ENCODE results near the gene TSPAN7.

- TF ChIP-seq CTCF (conservative IDR thresholded peaks at IDR 0.05; ENCODE audit: low read depth, low read length): no peak
- no peak for TF ChIP-seq POLR2A (IDR thresholded peaks at IDR 0.05; ENCODE audit: low read depth, low read length)
- no peak for TF ChIP-seq RFX5 (IDR thresholded peaks at IDR 0.05; ENCODE audit: low read depth, low read length)
- TF ChIP-seq USF2 (IDR thresholded peaks at IDR 0.05; ENCODE audit: low read depth, low read length): no peak
- TF ChIP-seq RAD21 (IDR thresholded peaks at IDR 0.05; ENCODE audit: low read length): no peak
- TF ChIP-seq CEBPB (IDR thresholded peaks at IDR 0.05; ENCODE audit: low read depth, low read length): no peak
- no peak for TF ChIP-seq MAZ (IDR thresholded peaks at IDR 0.05; ENCODE audit: borderline replicate concordance, low read depth, low read length)
- TF ChIP-seq ELK1 (IDR thresholded peaks at IDR 0.05; ENCODE audit: borderline replicate concordance, low read depth, low read length): no peak
- no peak for TF ChIP-seq MAFK (IDR thresholded peaks at IDR 0.05; ENCODE audit: low read depth, low read length)
- no peak for TF ChIP-seq FOS (IDR thresholded peaks at IDR 0.05; ENCODE audit: low read depth, low read length)
These were observed 143.0 kb downstream of the TSPAN7 start for GRCh38 chrX:38704146-38704882.

Data from IMR-90 (cell line).